HUES64 (cell line): ENCODE results near the gene CHD2.

Source experiments
- H3K27ac ChIP-seq: 2 replicates; pipeline ENCODE4 v1.7.0; 2013; ENCODE audit warnings: low read depth, low read length, inconsistent platforms
- H3K27me3 ChIP-seq: 2 replicates; pipeline ENCODE4 v1.6.1; 2013; ENCODE audit warnings: mild to moderate bottlenecking, low read length; ENCODE audit not compliant: insufficient read depth
- H3K36me3 ChIP-seq: 2 replicates; pipeline ENCODE4 v1.6.1; 2013; ENCODE audit warnings: mild to moderate bottlenecking, low read length; ENCODE audit not compliant: insufficient read depth
- H3K4me1 ChIP-seq: 2 replicates; pipeline ENCODE4 v1.6.1; 2013; ENCODE audit warnings: mild to moderate bottlenecking, low read length, moderate library complexity; ENCODE audit not compliant: insufficient read depth
- H3K4me3 ChIP-seq: 2 replicates; pipeline ENCODE4 v1.5.1; 2013; ENCODE audit warnings: mild to moderate bottlenecking, low read length, moderate library complexity
- H3K9ac ChIP-seq: 2 replicates; pipeline ENCODE4 v1.6.1; 2013; ENCODE audit warnings: mild to moderate bottlenecking, low read depth, low read length
- H3K9me3 ChIP-seq: 2 replicates; pipeline ENCODE4 v1.6.1; 2013; ENCODE audit warnings: low read depth, low read length; ENCODE audit not compliant: insufficient read depth
- WGBS: fragments of 150-250, 120-280 bp; methylation state at CpG from one replicate; pipeline ENCODE4 v1.1.7; 2013; ENCODE audit warnings: missing lambda C conversion rate; 5-methylcytosine and 5-hydroxymethylcytosine counted together

CHD2 gene

DNA sequence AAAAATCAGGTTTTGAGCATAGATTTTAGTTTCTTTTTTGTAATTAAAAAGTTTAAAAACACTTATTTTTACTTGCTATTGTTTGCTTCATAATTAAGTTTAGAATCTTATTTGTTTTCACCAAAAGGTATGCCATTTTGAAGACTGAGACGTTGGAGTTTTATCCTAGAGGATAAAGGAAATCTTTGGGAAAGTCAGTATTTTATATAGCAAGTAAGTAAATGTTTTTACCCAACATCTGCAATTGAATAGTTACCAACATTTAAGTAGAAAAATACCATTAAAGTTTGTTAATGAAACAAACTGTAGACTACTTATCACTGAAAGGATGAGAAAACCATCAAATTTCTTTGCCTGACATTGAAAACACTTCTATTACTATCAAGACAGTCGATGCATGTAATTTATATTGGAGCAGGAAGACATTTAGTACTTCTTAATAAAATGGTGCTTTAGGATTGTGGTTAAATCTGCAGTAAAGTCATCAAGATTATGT is 14.0 kb upstream of the CHD2 start:
- Histone ChIP-seq H3K27ac (no peak overlapping the region), H3K36me3 (peaks cover 66% of the 10 kb centered on the region), H3K9ac (peak overlapping the region; percentile 97; the same call in 1 of the 2 replicates), H3K4me3 (peak overlapping the region; percentile 98), H3K9me3 (no peaks in the 10 kb centered on the region), H3K4me1 (peaks cover 37% of the 10 kb centered on the region), H3K27me3 (no peaks in the 10 kb centered on the region)
- 100% methylated on average over 1 of the region's 2 CpGs for WGBS

DNA sequence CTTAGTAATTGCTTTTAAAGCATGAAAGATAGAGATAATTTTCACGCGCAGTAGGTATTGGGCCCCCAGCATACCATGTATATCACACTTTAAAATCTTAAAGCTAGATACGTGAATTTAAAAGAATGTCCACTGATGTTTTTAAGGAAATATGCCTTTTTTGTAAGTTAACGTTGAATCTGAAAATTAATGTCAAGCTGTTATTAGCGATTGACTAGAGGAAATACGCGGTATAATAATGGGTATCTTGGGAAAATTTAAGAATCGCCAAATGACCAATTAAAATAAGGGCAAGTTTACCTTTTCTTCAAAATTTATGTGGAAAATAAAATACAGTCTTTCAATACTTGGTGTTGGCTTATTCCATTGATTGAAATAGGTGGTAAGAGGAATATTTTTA is 13.3 kb upstream of the CHD2 start:
- WGBS = 96% methylated on average over 8 of the region's 8 CpGs
- Histone ChIP-seq H3K36me3 (peaks cover 74% of the 10 kb centered on the region), H3K27ac (no peak overlapping the region), H3K4me3 (peak overlapping the region; percentile 98), H3K9me3 (no peaks in the 10 kb centered on the region), H3K27me3 (no peaks in the 10 kb centered on the region), H3K4me1 (peaks cover 30% of the 10 kb centered on the region), H3K9ac (peak overlapping the region; percentile 3; the same call in 1 of the 2 replicates)

DNA sequence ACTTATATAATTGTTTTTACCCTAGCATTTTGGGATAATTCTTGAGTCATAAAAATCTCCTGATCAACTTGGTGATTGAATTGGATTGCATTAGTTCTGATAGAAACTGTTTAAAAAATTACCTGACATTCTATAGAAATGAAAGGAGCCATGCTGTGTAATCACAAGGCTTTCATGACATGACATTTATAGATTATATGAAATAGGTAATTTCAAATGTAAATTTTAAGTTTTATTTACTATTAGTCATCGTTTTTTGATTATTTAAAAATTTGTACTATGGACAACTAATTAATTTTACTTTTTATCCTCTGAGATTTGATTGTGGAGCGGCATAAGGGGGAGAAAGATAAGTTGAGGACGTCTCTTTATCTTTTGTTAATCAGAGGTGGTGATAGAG is 12.3 kb upstream of the CHD2 start:
- Histone ChIP-seq H3K36me3 (peaks cover 84% of the 10 kb centered on the region), H3K27me3 (no peaks in the 10 kb centered on the region), H3K4me1 (peaks cover 27% of the 10 kb centered on the region), H3K27ac (no peak overlapping the region), H3K9me3 (no peaks in the 10 kb centered on the region), H3K4me3 (no peak overlapping the region), H3K9ac (no peak overlapping the region)
- 100% methylated on average over 2 of the region's 3 CpGs for whole genome bisulfite sequencing

DNA sequence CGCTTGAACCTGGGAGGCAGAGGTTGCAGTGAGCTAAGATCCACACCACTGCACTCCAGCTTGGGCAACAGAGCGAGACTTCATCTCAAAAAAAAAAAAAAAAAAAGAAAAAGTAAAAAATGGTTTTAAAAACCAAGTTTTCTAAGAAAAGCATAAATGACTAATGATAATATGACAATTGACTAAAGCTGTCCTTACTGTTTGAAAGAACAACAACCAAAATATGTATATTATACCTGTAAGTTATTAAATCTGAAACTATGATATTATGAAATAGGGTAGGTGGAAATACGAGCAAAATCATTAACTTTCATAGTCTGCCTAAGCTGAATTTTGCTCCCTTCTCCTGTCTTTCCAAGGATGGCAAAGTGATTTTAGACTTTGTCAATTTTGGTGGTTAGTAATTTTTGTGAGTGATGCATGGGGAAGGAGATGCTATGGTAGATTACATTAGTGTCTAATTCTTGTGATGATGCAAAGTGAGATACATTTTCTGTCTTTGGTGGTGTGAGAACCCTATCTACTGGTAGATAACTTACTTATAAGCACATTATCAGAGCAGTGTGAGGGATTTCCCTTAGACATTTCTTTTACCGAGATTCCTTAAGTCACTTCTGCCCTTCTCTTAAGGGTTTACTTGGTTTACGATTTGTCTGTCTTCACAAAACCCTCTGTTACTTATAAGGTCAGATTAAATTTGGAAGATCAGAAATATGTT is 10.6 kb upstream of the CHD2 start:
- WGBS = 92% methylated on average over 4 of the region's 5 CpGs
- H3K4me3 ChIP-seq = no peak overlapping the region
- peaks cover 27% of the 10 kb centered on the region for H3K4me1 ChIP-seq
- H3K36me3 ChIP-seq = peaks cover 98% of the 10 kb centered on the region
- H3K9ac ChIP-seq = no peak overlapping the region
- H3K27ac ChIP-seq = no peak overlapping the region
- H3K9me3 ChIP-seq = no peaks in the 10 kb centered on the region
- no peaks in the 10 kb centered on the region for H3K27me3 ChIP-seq

DNA sequence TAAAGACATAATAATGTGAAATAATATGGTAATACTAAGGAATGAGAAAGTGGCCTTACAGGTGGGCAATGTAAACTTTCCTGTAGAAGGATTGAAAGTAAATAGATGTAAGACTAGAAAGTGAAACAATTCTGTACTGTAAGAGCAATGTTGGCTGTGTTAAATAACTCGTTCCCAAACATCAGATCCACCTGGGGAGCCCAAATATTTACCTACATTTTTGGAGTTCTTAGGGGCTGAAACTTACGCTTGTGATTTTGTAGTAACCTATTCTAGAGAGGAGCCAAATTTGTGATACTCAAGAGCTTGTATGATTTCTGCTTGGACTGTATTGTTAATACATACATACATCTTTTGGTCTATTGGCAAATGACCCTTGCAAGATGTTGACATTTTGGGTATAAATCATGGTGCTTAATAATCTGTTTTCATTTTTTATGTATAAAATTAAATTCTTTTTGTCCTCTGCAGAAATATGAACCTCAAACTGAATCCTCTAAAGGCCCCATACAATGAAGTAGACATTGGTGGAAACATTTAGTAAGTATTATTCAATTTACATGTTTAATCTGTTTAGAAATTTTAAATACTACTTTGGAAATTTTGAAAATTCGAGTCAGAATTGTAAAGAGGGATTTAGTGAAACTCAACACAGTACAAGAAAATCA is 8.5 kb upstream of the CHD2 start:
- peaks cover 8% of the 10 kb centered on the region; the same call in 1 of the 2 replicates for H3K4me1 ChIP-seq

DNA sequence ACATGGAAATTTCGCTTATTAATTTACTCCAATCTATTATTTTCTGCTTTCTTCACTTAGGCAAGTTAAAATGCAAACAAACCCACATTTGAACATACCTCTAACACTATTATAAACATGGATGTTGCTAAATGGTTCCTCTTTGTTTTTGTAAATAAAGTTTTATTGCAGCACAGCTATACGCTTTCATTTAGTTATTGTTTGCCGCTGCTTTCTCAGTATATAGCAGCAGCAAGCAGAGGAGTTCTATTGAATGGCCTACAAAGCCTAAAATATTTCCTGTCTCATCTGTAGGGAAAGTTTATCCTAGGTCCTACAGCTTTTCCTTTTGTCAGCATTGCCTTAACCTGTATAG is 7.9 kb upstream of the CHD2 start:
- no peak overlapping the region for H3K27ac ChIP-seq
- H3K9ac ChIP-seq = no peak overlapping the region
- H3K4me3 ChIP-seq = no peak overlapping the region
- no peaks in the 10 kb centered on the region for H3K27me3 ChIP-seq
- H3K4me1 ChIP-seq = 0 out of 2 replicates have a peak, but pooled peaks cover 3% of the 10 kb centered on the region
- peaks cover 98% of the 10 kb centered on the region for H3K36me3 ChIP-seq
- H3K9me3 ChIP-seq = no peaks in the 10 kb centered on the region
- WGBS = 98% methylated on average over 3 of the region's 3 CpGs

More for the DNA sequence above, 8.5 kb upstream of the CHD2 start:
- WGBS = 95% methylated on average over 3 of the region's 3 CpGs
- Histone ChIP-seq H3K27ac (no peak overlapping the region), H3K4me3 (no peak overlapping the region), H3K27me3 (no peaks in the 10 kb centered on the region), H3K9ac (no peak overlapping the region), H3K9me3 (no peaks in the 10 kb centered on the region), H3K36me3 (peaks cover 98% of the 10 kb centered on the region)

DNA sequence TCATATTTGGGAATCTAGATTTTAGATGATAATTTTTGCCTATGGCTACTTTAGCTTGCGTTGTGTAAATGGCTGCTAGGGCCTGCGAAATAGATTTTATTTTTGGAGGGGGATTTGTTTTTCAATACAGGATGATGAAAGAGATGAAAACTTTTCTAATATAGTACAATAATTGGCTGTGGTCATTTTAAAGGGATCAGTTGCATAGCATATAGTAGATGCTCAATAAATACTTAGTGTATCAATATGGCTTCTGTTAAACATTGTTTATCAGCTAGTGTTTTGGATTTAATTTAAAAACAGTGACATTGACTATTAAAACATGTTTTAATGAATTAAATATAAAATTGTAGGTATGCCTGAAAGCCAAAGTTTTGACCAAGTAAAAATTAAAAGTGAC is 6.9 kb upstream of the CHD2 start:
- Histone ChIP-seq H3K9ac (no peak overlapping the region), H3K27me3 (no peaks in the 10 kb centered on the region), H3K9me3 (no peaks in the 10 kb centered on the region), H3K36me3 (peaks cover 98% of the 10 kb centered on the region), H3K27ac (no peak overlapping the region), H3K4me1 (no peaks in the 10 kb centered on the region), H3K4me3 (no peak overlapping the region)
- 49% methylated on average over 2 of the region's 2 CpGs for WGBS

DNA sequence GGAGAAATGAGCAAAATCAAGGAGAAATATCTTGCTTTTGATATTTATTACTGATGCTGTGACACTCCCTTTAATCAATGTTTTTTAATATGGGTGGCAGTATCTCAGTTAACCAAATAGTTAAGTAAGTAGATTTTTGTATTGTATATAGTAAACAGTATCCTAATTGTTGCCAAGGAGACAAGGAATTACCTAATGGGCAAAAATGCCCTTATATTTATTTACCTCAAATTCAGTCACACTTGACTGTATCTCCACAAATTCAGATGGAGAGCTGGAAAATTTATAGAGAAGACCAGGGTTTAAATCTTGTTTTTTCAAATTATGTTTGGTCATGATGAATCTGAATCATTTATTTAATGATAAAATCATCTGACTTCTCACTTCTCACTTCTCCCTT is 3.6 kb upstream of the CHD2 start:
- H3K9ac ChIP-seq = no peak overlapping the region
- H3K4me1 ChIP-seq = no peaks in the 10 kb centered on the region
- H3K9me3 ChIP-seq = no peaks in the 10 kb centered on the region
- no peaks in the 10 kb centered on the region for H3K27me3 ChIP-seq
- H3K4me3 ChIP-seq = no peak overlapping the region
- H3K27ac ChIP-seq = no peak overlapping the region
- H3K36me3 ChIP-seq = peaks cover 79% of the 10 kb centered on the region

DNA sequence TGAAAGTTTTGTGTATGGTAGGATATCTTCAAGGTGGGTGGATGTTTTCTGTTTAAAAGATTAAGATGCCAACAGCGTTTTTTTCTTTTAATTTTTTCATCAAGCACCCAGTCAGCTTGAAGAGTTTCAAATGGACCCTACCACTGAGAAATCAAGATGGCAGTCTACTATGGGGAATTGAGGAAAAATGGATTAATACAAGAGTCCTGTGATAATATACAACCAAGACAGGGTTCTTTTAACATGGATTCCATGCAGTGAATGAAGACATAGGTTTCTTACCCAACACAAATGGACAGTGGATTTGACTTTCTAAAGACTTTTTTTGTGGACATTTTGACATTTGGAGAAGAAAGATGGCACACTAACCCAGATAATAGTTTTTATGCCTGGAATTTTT is 2.5 kb upstream of the CHD2 start:
- H3K36me3 ChIP-seq = peaks cover 77% of the 10 kb centered on the region
- no peak overlapping the region for H3K9ac ChIP-seq
- H3K27me3 ChIP-seq = no peaks in the 10 kb centered on the region
- no peak overlapping the region for H3K4me3 ChIP-seq
- no peaks in the 10 kb centered on the region for H3K9me3 ChIP-seq
- H3K4me1 ChIP-seq = peaks cover 5% of the 10 kb centered on the region; the same call in 1 of the 2 replicates
- no peak overlapping the region for H3K27ac ChIP-seq
- 100% methylated on average over 1 of the region's 1 CpG for WGBS

DNA sequence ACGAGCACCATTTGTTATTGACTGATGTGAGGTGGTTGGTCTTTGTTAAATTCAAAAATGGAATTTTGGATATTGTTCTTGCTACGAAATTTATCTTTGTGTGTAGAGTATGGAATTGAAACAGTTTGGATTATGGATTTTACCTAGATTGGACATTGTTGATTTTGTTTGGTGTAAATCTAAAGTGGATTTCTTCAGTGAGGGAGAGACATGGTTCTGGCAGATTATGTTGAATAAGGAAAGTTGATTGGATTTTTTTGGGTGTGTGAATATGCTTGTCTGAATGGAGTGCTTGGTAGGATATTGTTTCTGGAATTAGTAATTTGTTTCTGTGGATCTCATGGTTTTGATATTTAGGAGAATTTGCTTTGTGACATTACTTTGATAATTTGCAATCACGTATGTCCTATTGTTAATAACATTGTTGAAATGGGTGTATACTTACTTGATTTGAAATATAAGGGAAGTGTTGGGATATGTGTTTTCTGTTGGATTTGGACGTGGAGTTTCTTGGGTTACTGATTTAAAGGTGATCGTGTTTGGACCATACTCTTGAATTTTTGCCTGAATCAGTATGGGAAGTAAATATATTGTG is 1.0 kb upstream of the CHD2 start:
- Histone ChIP-seq H3K36me3 (peaks cover 62% of the 10 kb centered on the region), H3K27ac (no peak overlapping the region), H3K4me1 (peaks cover 9% of the 10 kb centered on the region; the same call in 1 of the 2 replicates), H3K9me3 (no peaks in the 10 kb centered on the region), H3K9ac (no peak overlapping the region), H3K4me3 (no peak overlapping the region), H3K27me3 (no peaks in the 10 kb centered on the region)
- 93% methylated on average over 5 of the region's 5 CpGs for WGBS

DNA sequence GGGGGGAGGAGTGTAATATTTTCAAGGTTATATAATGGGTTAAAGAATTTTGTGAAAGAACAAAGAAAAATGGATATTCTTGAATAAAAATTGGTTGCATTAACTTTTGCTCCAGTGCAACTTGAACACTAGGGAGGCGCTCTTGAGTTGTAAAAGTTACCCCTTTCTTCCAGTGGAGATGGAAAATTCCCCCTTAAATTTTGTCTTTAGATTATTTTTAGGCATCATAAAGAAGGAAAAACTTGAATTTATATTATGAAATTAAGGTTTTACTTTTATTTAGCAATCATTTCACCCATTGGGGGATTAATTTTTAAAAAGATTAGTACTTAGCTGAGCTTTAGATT is 550 bp upstream of the CHD2 start:
- 100% methylated on average over 1 of the region's 1 CpG for WGBS
- Histone ChIP-seq H3K4me3 (peak overlapping the region; percentile 87), H3K9ac (no peak overlapping the region), H3K9me3 (no peaks in the 10 kb centered on the region), H3K27me3 (no peaks in the 10 kb centered on the region), H3K36me3 (peaks cover 57% of the 10 kb centered on the region), H3K4me1 (peaks cover 9% of the 10 kb centered on the region; the same call in 1 of the 2 replicates), H3K27ac (peak overlapping the region; percentile 62; the same call in 1 of the 2 replicates)
